Body of pancreas (tissue), 4 donors: ENCODE data around the gene SLC26A9.

Source experiments
- CTCF ChIP-seq, 7 experiments: fragments of 450-650 bp in 4 of 7; fragments of 200-600 bp in 3 of 7; sonication (generic) in 3 of 7; IDR thresholded peaks; one replicate each; pipeline ENCODE4 v1.5.1; 2016 to 2019; ENCODE audit warnings: antibody characterized with exemption in 7 of 7
- POLR2A ChIP-seq, 3 donors: fragments of 450-650 bp; IDR thresholded peaks; one replicate each; pipeline ENCODE4 v1.6.1; 2016; ENCODE audit warnings: antibody characterized with exemption in 3 of 3, mild to moderate bottlenecking in 2 of 3

- TF ChIP-seq CTCF (IDR thresholded peaks at IDR 0.05) = peak; percentile 21 to 77 (median 74)
- no peak for TF ChIP-seq POLR2A (IDR thresholded peaks at IDR 0.05)
These were observed 35.5 kb downstream of the SLC26A9 start for GRCh38 chr1:205907794-205908193.
